Lung (tissue), 12 donors: ENCODE measurements around the gene RSL1D1. TPM values are rescaled to one million over a fixed set of nuclear protein-coding genes. Genes with fewer than 3 reads are reported as not detected.

ENCODE experiments used
- ATAC-seq: fragments of 200-7000 bp; cut with Tn5 transposase; one replicate; pipeline ENCODE4 v1.9.1; 2020; ENCODE audit warnings: moderate number of reproducible peaks; ENCODE audit not compliant: insufficient read depth, low FRiP score
- DNase-seq, 3 donors: peaks; one replicate each; pipeline ENCODE4 v3.0.0-alpha.2; 2013 to 2017
- H3K27ac ChIP-seq, 2 donors: one replicate each; pipeline ENCODE4 v1.5.1; 2013; ENCODE audit warnings: mild to moderate bottlenecking in 2 of 2, moderate library complexity in 2 of 2, control low read depth in 1 of 2, inconsistent platforms in 1 of 2, low read depth in 1 of 2, low read length in 1 of 2
- H3K27me3 ChIP-seq, 3 donors: one replicate each; pipeline ENCODE4 v1.5.1; 2013; ENCODE audit warnings: low read length in 2 of 3; ENCODE audit not compliant: control insufficient read depth in 3 of 3, insufficient read depth in 3 of 3
- H3K36me3 ChIP-seq, 4 donors: one replicate each; pipeline ENCODE4 v1.5.1; 2013; ENCODE audit warnings: low read length in 4 of 4, mild to moderate bottlenecking in 1 of 4, moderate library complexity in 1 of 4; ENCODE audit not compliant: control insufficient read depth in 4 of 4, insufficient read depth in 4 of 4
- H3K4me1 ChIP-seq, 5 donors: one replicate each; pipeline ENCODE4 v1.5.1; 2013; ENCODE audit warnings: low read length in 5 of 5, mild to moderate bottlenecking in 2 of 5, moderate library complexity in 1 of 5; ENCODE audit not compliant: control insufficient read depth in 5 of 5, insufficient read depth in 5 of 5
- H3K4me3 ChIP-seq: one replicate; pipeline ENCODE4 v1.5.1; 2013; ENCODE audit warnings: mild to moderate bottlenecking, control low read depth, moderate library complexity
- H3K9ac ChIP-seq, 2 donors: one replicate each; pipeline ENCODE4 v1.5.1; 2013; ENCODE audit warnings: low read length in 2 of 2, control low read depth in 1 of 2; ENCODE audit not compliant: insufficient read depth in 1 of 2
- H3K9me3 ChIP-seq, 4 donors: one replicate each; pipeline ENCODE4 v1.5.1; 2013; ENCODE audit warnings: low read length in 3 of 4, mild to moderate bottlenecking in 1 of 4, moderate library complexity in 1 of 4; ENCODE audit not compliant: control insufficient read depth in 4 of 4, insufficient read depth in 3 of 4
- CTCF ChIP-seq: IDR thresholded peaks from 2 replicates; pipeline ENCODE4 v1.5.1; 2012; ENCODE audit warnings: mild to moderate bottlenecking; ENCODE audit errors: control extremely low read depth, extremely low read depth
- WGBS, 2 donors: extraction: QIAGEN DNeasy Blood & Tissue Kit; methylation state at CpG; one replicate each; pipeline ENCODE4 v1.1.7; 2013; 5-methylcytosine and 5-hydroxymethylcytosine counted together
- polyA plus RNA-seq, 2 donors: library from polyadenylated mRNA; stranded (reverse); fragments of 200-250 nt; gene quantifications; one replicate each; pipeline ENCODE4 v1.2.1, GENCODE V29; 2013
- total RNA-seq, 2 donors: library from RNA; depleted of rRNA in 1 of 2; stranded (reverse); fragments of >200 nt in 1 of 2; gene quantifications; one replicate each; pipeline ENCODE4 v1.2.1, GENCODE V29; 2014 to 2021
- donor health status: control.
- donor health status: control.
- donor health status: Bipolar disorder and iron deficiency.
- donor health status: healthy.
- donor health status: DM: yes; HTN: yes; CAD: no.

The RSL1D1 gene
- total and polyA plus RNA-seq, 4 donors, result 68.5 to 206 (median 89.9) TPM

- Histone ChIP-seq H3K27ac (no peak overlapping the region), H3K27me3 (no peaks in the 10 kb centered on the region), H3K36me3 (no peaks in the 10 kb centered on the region), H3K9me3 (no peaks in the 10 kb centered on the region), H3K4me3 (no peak overlapping the region), H3K4me1 (no peaks in the 10 kb centered on the region), H3K9ac (no peak overlapping the region)
- WGBS, 2 donors, result 41 to 53% methylated on average over 8 of the region's 8 CpGs
- TF ChIP-seq CTCF, result no peak
- ATAC-seq, result no peak
- peak in 1 of 3 donors; percentile 58 for DNase-seq
Observed at GRCh38 chr16:11806721-11807120, 44.6 kb downstream of the RSL1D1 start.

GRCh38 chr16:11805556-11805955 is 45.8 kb downstream of the RSL1D1 start:
- WGBS, 2 donors, result 89 to 95% methylated on average over 3 of the region's 3 CpGs
- no peaks in the 10 kb centered on the region for H3K27me3 ChIP-seq
- peaks cover 0 to 3% (median 0%) of the 10 kb centered on the region in 5 donors for H3K4me1 ChIP-seq
- DNase-seq (no peak), ATAC-seq (no peak)
- TF ChIP-seq CTCF, result no peak
- no peak overlapping the region for H3K27ac ChIP-seq
- no peak overlapping the region for H3K4me3 ChIP-seq
- H3K9ac ChIP-seq, result no peak overlapping the region
- no peaks in the 10 kb centered on the region for H3K36me3 ChIP-seq
- H3K9me3 ChIP-seq, result no peaks in the 10 kb centered on the region

- WGBS, 2 donors, result 90 to 98% methylated on average over 3 of the region's 3 CpGs
- no peaks in the 10 kb centered on the region for H3K36me3 ChIP-seq
- H3K27ac ChIP-seq, result no peak overlapping the region
- H3K27me3 ChIP-seq, result no peaks in the 10 kb centered on the region
- DNase-seq, result no peak
- H3K4me1 ChIP-seq, result peaks cover 5 to 21% (median 10%) of the 10 kb centered on the region in 5 donors
- no peaks in the 10 kb centered on the region for H3K9me3 ChIP-seq
- no peak overlapping the region for H3K4me3 ChIP-seq
- H3K9ac ChIP-seq, result no peak overlapping the region
- no peak for TF ChIP-seq CTCF
- ATAC-seq, result no peak
Observed at GRCh38 chr16:11801481-11802021, 49.8 kb downstream of the RSL1D1 start.

GRCh38 chr16:11800382-11800718 is 51.0 kb downstream of the RSL1D1 start:
- no peak overlapping the region for H3K9ac ChIP-seq
- DNase-seq (no peak), ATAC-seq (no peak)
- no peak overlapping the region for H3K27ac ChIP-seq
- WGBS, 2 donors, result 48 to 78% methylated on average over 3 of the region's 3 CpGs
- H3K4me3 ChIP-seq, result no peak overlapping the region
- no peaks in the 10 kb centered on the region for H3K36me3 ChIP-seq
- H3K27me3 ChIP-seq, result no peaks in the 10 kb centered on the region
- TF ChIP-seq CTCF, result no peak
- no peaks in the 10 kb centered on the region for H3K9me3 ChIP-seq
- peaks cover 7 to 30% (median 15%) of the 10 kb centered on the region in 5 donors for H3K4me1 ChIP-seq
